ENCODE measurements around the gene VKORC1L1. TPM values are rescaled to one million over a fixed set of nuclear protein-coding genes. Genes with fewer than 3 reads are reported as not detected.
"Not testable (repeated sequence)": the region's sequence is repeated elsewhere in the genome, so short reads cannot be mapped to it uniquely, and the experiment has no call there.

The VKORC1L1 gene
- polyA plus RNA-seq, 1 donor from 2014 or later = 18.2 TPM

GRCh38 chr7:65989694-65990080, 116.8 kb downstream of the VKORC1L1 start:
- Histone ChIP-seq H3F3A (ENCODE audit: insufficient read depth, low read length, poor library complexity, severe bottlenecking) (no peaks in the 10 kb centered on the region), H3K4me2 (ENCODE audit: low read length) (no peak overlapping the region), H3K36me3 (ENCODE audit: insufficient read depth, low read length) (no peaks in the 10 kb centered on the region), H2AFZ (ENCODE audit: low read depth, low read length) (no peak overlapping the region), H4K20me1 (ENCODE audit: insufficient read depth) (no peaks in the 10 kb centered on the region), H3K27ac (ENCODE audit: low read length) (no peak overlapping the region), H3K9ac (ENCODE audit: low read length) (no peak overlapping the region), H3K79me2 (replicated peaks; ENCODE audit: insufficient read depth, low read length) (no peaks in the 10 kb centered on the region), H3K9me3 (ENCODE audit: low read length) (no peaks in the 10 kb centered on the region), H3K27me3 (ENCODE audit: insufficient read depth, low read depth, low read length) (no peaks in the 10 kb centered on the region), H3K9me2 (ENCODE audit: insufficient read depth, low read length) (no peaks in the 10 kb centered on the region), H3K4me3 (ENCODE audit: low read length) (no peak overlapping the region)
- TF ChIP-seq SMC3 (conservative IDR thresholded peaks at IDR 0.05; ENCODE audit: poor library complexity) (no peak), TAF1 (IDR thresholded peaks at IDR 0.05; ENCODE audit: low read depth) (no peak)
- TF ChIP-seq, protein P1, sequence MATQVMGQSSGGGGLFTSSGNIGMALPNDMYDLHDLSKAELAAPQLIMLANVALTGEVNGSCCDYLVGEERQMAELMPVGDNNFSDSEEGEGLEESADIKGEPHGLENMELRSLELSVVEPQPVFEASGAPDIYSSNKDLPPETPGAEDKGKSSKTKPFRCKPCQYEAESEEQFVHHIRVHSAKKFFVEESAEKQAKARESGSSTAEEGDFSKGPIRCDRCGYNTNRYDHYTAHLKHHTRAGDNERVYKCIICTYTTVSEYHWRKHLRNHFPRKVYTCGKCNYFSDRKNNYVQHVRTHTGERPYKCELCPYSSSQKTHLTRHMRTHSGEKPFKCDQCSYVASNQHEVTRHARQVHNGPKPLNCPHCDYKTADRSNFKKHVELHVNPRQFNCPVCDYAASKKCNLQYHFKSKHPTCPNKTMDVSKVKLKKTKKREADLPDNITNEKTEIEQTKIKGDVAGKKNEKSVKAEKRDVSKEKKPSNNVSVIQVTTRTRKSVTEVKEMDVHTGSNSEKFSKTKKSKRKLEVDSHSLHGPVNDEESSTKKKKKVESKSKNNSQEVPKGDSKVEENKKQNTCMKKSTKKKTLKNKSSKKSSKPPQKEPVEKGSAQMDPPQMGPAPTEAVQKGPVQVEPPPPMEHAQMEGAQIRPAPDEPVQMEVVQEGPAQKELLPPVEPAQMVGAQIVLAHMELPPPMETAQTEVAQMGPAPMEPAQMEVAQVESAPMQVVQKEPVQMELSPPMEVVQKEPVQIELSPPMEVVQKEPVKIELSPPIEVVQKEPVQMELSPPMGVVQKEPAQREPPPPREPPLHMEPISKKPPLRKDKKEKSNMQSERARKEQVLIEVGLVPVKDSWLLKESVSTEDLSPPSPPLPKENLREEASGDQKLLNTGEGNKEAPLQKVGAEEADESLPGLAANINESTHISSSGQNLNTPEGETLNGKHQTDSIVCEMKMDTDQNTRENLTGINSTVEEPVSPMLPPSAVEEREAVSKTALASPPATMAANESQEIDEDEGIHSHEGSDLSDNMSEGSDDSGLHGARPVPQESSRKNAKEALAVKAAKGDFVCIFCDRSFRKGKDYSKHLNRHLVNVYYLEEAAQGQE (IDR thresholded peaks at IDR 0.05; ENCODE audit: borderline replicate concordance) = no peak

DNA sequence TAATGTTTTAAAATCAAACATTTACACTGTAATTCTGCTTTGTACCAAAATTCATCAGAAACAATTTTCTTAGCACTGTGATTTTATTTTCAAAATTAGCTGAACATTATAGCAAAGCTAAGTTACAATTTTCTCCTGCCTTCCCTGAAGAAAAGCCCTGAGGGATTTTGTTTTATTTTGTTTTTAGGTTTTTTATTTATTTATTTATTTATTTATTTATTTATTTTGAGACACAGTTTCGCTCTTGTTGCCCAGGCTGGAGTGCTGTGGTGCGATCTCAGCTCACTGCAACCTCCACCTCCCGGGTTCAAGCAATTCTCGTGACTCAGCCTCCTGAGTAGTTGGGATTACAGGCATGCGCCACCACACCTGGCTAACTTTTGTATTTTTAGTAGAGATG, 119.0 kb downstream of the VKORC1L1 start:
- not testable (repeated sequence) for H3K9ac ChIP-seq (ENCODE audit: low read length); H3K9me3 ChIP-seq (ENCODE audit: low read length); H3K4me3 ChIP-seq (ENCODE audit: low read length); H3K27me3 ChIP-seq (ENCODE audit: insufficient read depth, low read depth, low read length); H3K4me2 ChIP-seq (ENCODE audit: low read length); H3K79me2 ChIP-seq (replicated peaks; ENCODE audit: insufficient read depth, low read length); H2AFZ ChIP-seq (ENCODE audit: low read depth, low read length); H3K36me3 ChIP-seq (ENCODE audit: insufficient read depth, low read length); H4K20me1 ChIP-seq (ENCODE audit: insufficient read depth); H3K27ac ChIP-seq (ENCODE audit: low read length); H3K9me2 ChIP-seq (ENCODE audit: insufficient read depth, low read length); H3F3A ChIP-seq (ENCODE audit: insufficient read depth, low read length, poor library complexity, severe bottlenecking)

DNA sequence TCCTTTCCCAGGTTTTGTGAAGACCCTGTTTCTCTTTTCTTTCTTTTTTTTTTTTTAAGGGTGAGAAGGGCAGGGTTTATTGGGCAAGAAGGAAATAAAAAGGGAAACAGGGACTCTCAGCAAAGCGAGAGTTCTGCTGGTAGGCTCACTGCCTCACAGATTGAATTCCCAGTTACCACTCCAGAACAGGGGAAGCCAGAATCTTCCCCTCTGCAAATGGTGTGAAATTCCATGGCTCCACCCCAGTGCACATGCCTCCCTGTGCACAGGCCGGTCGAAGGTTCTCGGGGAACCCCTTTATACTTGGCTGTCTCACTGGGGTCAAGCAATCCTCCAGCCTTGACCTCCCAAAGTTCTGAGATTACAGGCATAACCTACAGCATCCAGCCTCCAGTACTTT, 119.7 kb downstream of the VKORC1L1 start:
- Histone ChIP-seq H3K4me3 (ENCODE audit: low read length) (no peak overlapping the region), H3K9me2 (ENCODE audit: insufficient read depth, low read length) (no peaks in the 10 kb centered on the region), H2AFZ (ENCODE audit: low read depth, low read length) (no peak overlapping the region), H4K20me1 (ENCODE audit: insufficient read depth) (no peaks in the 10 kb centered on the region), H3K9me3 (ENCODE audit: low read length) (no peaks in the 10 kb centered on the region), H3K9ac (ENCODE audit: low read length) (no peak overlapping the region), H3K4me2 (ENCODE audit: low read length) (no peak overlapping the region), H3K79me2 (replicated peaks; ENCODE audit: insufficient read depth, low read length) (no peaks in the 10 kb centered on the region), H3K27me3 (ENCODE audit: insufficient read depth, low read depth, low read length) (no peaks in the 10 kb centered on the region), H3K27ac (ENCODE audit: low read length) (no peak overlapping the region), H3F3A (ENCODE audit: insufficient read depth, low read length, poor library complexity, severe bottlenecking) (no peaks in the 10 kb centered on the region), H3K36me3 (ENCODE audit: insufficient read depth, low read length) (no peaks in the 10 kb centered on the region)
- TF ChIP-seq EP300 (conservative IDR thresholded peaks at IDR 0.05; ENCODE audit: poor library complexity, severe bottlenecking) = no peak
- no peak for TF ChIP-seq SMC3 (conservative IDR thresholded peaks at IDR 0.05; ENCODE audit: poor library complexity)
- TF ChIP-seq, protein P1 (IDR thresholded peaks at IDR 0.05; ENCODE audit: borderline replicate concordance) = no peak
- TF ChIP-seq CTCF (IDR thresholded peaks at IDR 0.05; ENCODE audit: poor library complexity, severe bottlenecking) = no peak
- no peak for TF ChIP-seq POLR2AphosphoS5 (IDR thresholded peaks at IDR 0.05)
- TF ChIP-seq MXI1 (conservative IDR thresholded peaks at IDR 0.05; ENCODE audit: poor library complexity, severe bottlenecking) = no peak
- no peak for TF ChIP-seq EZH2 (IDR thresholded peaks at IDR 0.05; ENCODE audit: borderline replicate concordance, insufficient read depth, low read length, poor library complexity, severe bottlenecking)
- no peak for TF ChIP-seq TAF1 (IDR thresholded peaks at IDR 0.05; ENCODE audit: low read depth)
- TF ChIP-seq RAD21 (conservative IDR thresholded peaks at IDR 0.05) = no peak

DNA sequence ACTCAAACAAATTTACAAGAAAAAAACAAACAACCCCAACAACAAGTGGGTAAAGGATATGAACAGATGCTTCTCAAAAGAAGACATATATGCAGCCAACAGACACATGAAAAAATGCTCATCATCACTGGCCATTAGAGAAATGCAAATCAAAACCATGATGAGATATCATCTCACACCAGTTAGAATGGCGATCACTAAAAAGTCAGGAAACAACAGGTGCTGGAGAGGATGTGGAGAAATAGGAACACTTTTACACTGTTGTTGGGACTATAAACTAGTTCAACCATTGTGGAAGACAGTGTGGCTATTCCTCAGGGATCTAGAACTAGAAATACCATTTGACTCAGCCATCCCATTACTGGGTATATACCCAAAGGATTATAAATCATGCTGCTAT, 122.1 kb downstream of the VKORC1L1 start:
- H3K9me2 ChIP-seq (ENCODE audit: insufficient read depth, low read length); H3K27me3 ChIP-seq (ENCODE audit: insufficient read depth, low read depth, low read length); H3K27ac ChIP-seq (ENCODE audit: low read length); H3K36me3 ChIP-seq (ENCODE audit: insufficient read depth, low read length); H3K4me2 ChIP-seq (ENCODE audit: low read length); H2AFZ ChIP-seq (ENCODE audit: low read depth, low read length); H3F3A ChIP-seq (ENCODE audit: insufficient read depth, low read length, poor library complexity, severe bottlenecking); H3K4me3 ChIP-seq (ENCODE audit: low read length); H3K9ac ChIP-seq (ENCODE audit: low read length); H3K79me2 ChIP-seq (replicated peaks; ENCODE audit: insufficient read depth, low read length); H4K20me1 ChIP-seq (ENCODE audit: insufficient read depth); H3K9me3 ChIP-seq (ENCODE audit: low read length): not testable (repeated sequence)

Measured in neural cell (in vitro differentiated cells).